Measurements from ENCODE around the gene CATSPERZ.

CATSPERZ gene

GRCh38 chr11:64264371-64264852 is 35.7 kb upstream of the CATSPERZ start:
- DNase-seq, result peak in 2 of 3 experiments; percentile 49 to 72

GRCh38 chr11:64265176-64266160 is 34.7 kb upstream of the CATSPERZ start:
- peak in 2 of 3 experiments; percentile 27 to 61 for DNase-seq

- DNase-seq, result no peak
Measured at GRCh38 chr11:64266339-64266738, 33.8 kb upstream of the CATSPERZ start.

DNA sequence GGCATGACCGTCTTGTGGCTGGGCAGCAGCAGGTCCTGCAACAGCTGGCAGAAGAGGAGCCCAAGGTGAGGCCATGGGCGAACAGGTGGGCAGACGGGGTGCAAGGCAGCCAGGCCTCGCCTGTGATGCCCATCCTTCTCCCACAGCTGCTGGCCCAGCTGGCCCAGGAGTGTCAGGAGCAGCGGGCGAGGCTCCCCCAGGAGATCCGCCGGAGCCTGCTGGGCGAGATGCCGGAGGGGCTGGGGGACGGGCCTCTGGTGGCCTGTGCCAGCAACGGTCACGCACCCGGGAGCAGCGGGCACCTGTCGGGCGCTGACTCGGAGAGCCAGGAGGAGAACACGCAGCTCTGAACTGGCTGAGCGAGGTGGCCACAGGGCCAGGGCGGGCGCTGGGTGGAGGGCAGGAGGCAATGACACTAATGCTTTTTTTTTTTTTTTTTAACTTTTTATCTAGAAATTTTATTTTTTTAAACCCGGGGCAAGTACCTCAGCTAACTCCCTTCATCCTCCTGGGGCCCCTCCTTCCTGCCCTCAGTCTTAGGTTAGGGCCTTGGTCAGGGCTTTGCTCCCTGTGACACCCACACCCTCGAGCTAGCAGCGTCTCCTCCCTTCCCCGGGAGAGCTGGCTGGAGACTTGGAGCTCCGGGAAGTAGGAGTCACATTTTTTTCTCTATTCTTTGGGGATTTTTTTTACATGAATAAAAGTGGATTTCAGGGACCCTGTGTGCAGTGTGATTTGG is 32.8 kb upstream of the CATSPERZ start:
- DNase-seq, result peak in 2 of 3 experiments; percentile 27 to 55

GRCh38 chr11:64268025-64268892 is 31.9 kb upstream of the CATSPERZ start:
- peak in 1 of 3 experiments; percentile 31 for DNase-seq

DNA sequence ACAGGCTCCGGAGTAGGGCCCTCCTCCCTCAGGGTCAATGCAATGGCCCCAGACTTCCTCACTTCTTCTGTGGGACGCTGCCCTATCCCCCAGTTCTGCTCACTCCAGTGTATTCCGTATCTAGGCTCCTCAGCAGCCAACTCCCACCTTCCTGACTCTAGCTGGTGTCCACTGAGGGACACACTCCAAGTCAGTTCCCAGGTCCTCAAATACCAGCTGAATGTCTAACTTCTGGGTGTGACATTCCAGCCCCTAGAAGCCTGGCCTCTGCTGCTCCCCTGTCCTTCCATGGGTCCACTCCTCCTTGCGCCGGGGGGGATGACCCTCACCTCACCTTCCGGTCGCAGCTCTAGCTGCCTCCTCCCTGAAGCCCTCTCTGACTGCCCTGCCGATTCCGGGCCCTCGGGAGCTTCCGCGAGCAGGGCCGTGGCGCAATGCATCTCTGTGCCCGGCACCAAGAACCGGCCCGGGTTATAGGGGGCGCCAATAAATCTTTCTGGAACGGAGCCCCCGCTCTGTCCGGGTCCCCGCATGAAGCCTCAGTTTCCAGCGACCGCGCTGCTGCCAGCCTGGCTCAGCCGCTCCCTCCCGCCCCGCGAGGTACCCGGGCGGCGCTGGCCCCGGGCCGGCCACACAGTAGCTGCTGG is 31.1 kb upstream of the CATSPERZ start:
- peak in 1 of 3 experiments; percentile 63 for DNase-seq

GRCh38 chr11:64269540-64270220 is 30.5 kb upstream of the CATSPERZ start:
- DNase-seq, result peak; percentile 99 to 100 (median 100)

DNA sequence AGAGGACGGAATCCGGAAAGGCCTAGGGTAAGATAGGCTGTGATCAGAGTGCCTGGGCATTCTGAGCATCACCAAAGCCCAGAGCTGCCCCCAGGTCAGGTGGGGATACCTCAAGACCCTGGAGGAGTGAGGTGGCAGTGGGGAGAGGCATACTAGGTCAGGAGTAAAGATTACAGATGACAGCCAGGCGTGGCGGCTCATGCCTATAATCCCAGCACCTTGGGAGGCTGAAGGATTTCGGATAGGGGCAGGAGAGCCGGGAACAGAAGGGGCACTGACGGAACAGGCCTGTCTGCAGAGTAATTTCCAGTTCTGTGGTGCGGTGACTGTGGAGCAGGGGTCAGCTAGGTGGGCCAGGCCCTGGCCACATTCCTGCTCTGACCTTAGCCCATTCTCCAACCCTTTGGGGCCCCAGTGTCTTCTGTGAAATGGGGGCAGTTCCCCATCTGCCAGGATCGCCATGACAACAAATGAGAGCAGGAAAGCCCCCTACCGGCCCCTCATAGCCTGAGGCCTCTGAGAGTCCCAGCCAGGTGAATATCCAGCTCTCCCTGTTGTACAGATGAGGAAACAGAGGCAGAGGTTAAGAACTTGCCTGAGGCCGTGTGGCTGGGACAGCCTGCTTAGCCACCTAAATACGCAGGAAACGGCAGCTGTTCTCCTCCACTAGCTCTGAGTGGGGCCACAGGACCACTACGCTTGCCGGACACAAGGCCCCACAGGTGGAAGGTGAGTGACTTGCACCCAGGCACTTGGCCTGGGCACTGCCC is 24.9 kb upstream of the CATSPERZ start:
- peak in 1 of 3 experiments; percentile 6 for DNase-seq

- no peak for DNase-seq
Measured at GRCh38 chr11:64275841-64276240, 24.3 kb upstream of the CATSPERZ start.

GRCh38 chr11:64276653-64277431 is 23.3 kb upstream of the CATSPERZ start:
- no peak for DNase-seq

DNA sequence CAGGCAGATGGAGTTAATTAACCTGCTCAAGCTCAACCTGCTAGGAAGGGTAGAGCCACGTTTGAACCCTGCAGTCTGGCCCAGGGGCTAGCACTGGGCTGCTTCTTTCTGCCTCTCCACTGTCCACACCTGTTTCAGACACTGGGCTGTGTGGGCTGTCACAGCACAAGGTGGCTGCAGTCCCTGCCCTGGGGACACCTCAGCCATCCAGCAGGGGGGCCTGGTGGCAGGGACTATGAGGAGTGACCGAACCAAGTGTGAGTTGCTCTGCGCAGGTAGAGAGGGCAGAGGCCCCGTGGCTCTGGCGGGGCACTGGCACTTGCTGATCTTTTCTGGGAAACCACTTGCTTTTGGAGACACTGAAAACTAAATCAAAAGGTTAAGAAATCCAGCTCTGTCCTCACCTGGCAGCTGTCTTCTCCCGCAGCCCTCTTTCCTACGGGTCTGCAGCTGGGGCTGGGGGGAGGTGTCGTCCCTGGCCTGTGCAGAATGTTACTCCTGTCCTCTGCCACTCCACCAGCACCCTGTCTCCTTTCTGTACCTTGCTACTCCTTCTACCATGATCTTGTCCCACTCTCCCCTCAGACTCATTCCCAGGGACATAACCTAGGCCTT is 21.5 kb upstream of the CATSPERZ start:
- no peak for DNase-seq

- DNase-seq, result no peak
Measured at GRCh38 chr11:64281957-64282770, 18.0 kb upstream of the CATSPERZ start.

DNA sequence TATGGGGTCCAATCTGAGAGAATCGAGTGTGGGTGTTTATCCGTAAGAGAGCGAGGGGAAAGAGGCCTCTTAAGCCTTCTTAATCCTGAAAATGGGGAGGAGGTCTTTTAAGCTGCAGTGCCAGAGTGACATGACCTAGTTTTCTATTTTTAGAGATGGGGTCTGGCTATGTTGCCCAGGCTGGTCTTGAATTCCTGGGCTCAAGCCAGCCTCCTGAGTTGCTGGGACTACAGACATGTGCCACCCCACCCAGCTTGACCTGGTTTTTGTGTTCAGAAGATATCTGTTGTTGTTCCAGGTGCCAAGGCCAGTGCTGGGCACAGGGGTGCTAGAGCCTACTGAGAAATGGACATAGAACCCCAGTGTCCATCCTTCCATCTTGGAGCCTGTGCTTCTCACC is 17.1 kb upstream of the CATSPERZ start:
- DNase-seq, result no peak

DNA sequence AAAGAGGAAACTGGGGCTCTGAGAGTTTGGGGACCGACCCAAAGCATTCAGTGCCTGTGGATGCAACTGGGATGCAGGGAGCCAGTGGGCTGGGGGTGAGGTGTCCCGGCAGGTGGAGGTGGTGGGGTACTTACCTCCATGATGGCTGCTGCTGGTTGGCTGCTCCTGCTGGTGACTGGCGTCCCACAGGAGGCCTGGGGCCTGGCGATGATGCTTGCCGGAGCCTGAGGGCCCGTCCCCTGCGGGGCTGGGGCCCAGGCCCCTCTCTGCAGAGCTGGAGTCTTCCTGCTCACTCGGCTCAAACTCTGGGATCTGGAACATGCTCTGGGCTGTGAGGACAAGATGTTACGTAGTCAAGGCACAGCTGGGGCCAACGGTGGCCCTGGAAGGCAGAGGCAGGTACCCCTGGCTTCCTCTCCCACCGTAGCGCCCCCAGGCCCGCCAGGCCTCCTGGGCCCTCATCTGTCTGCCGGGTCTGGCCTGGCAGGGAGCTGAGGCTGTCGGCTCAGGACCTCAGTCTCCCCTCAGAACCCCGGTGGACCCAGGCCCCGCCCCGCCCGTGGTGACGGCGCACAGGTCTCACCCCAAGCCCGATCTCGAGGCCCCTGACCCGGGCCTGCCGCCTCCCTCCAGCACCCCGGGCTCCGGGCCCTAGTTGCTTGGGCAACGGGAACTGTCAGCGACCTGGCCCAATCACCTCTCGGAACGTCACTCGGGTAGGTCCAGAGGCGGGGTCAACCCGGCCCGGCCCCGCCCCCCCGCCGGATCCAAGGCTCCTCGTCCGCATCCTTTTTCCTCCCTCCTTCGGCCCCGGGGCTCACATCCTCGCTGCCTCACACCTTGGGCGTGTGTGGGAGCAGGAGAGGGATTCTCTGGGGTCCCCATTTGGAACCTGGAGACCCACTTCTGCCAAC is 15.9 kb upstream of the CATSPERZ start, which contains the start of gene BAD:
BAD (minus strand) TSS at position 618 of the 914 bp plus-strand sequence; CDS start at position 321, 297 bp downstream.
- DNase-seq, result peak; percentile 94 to 96 (median 94)

GRCh38 chr11:64284962-64285884 is 14.9 kb upstream of the CATSPERZ start, which contains the start of gene GPR137:
GPR137 (plus strand) TSS chr11:64285848; CDS start chr11:64286525, 677 bp downstream.
- DNase-seq, result peak; percentile 86 to 95 (median 93)
